ENCODE data around the gene USP17L10.
"Not testable (repeated sequence)": the region's sequence is repeated elsewhere in the genome, so short reads cannot be mapped to it uniquely, and the experiment has no call there.

DNA sequence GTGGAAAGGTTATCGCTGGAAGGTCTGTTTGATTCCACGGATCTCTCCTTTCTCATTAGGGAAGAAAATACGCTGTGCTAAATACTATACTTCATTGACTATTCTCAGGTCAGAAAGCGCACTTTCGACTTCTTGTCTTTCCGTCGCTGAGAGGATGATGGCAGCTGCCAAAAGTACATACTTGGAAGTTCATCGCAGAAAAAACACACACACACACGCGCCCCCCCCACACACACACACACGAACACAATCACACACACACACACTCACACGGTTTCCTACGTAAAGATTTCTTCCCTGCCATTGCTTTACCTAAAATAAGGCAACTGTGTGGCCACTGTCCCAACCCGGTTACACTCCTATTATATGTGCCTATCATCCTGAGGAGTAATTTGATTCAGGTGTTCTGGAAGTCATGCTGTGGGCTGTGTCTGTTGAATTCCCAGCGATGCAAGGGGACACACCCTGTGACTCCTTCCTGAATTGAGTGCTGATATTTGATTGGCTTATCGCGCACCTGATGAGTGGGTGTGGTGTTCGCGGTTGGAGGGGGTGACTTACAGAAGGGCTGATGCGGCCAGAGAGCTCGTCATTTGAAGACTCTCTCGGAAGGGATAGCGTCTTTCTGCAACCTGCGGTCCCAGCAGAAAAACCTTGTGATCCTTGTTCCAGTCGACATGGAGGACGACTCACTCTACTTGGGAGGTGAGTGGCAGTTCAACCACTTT, 37.7 kb downstream of the USP17L10 start, which contains the start of gene USP17L18:
- TF ChIP-seq, protein P1, sequence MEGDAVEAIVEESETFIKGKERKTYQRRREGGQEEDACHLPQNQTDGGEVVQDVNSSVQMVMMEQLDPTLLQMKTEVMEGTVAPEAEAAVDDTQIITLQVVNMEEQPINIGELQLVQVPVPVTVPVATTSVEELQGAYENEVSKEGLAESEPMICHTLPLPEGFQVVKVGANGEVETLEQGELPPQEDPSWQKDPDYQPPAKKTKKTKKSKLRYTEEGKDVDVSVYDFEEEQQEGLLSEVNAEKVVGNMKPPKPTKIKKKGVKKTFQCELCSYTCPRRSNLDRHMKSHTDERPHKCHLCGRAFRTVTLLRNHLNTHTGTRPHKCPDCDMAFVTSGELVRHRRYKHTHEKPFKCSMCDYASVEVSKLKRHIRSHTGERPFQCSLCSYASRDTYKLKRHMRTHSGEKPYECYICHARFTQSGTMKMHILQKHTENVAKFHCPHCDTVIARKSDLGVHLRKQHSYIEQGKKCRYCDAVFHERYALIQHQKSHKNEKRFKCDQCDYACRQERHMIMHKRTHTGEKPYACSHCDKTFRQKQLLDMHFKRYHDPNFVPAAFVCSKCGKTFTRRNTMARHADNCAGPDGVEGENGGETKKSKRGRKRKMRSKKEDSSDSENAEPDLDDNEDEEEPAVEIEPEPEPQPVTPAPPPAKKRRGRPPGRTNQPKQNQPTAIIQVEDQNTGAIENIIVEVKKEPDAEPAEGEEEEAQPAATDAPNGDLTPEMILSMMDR (IDR thresholded peaks at IDR 0.05 in 8 of 11, conservative IDR thresholded peaks at IDR 0.05 in 3 of 11), result not testable (repeated sequence)
- not testable (repeated sequence) for TF ChIP-seq POLR2AphosphoS5, POLR2A (IDR thresholded peaks at IDR 0.05)

All from spleen (tissue), 7 donors.